GM10266 (cell line): ENCODE results near the gene C1orf50.
"Not testable (repeated sequence)": the region's sequence is repeated elsewhere in the genome, so short reads cannot be mapped to it uniquely, and the experiment has no call there.

Experiments
- DNase-seq: peaks from one replicate; pipeline ENCODE4 v3.0.0; 2012; ENCODE audit errors: extremely low spot score
- CTCF ChIP-seq: IDR thresholded peaks from 2 replicates; pipeline ENCODE4 v1.5.1; 2012; ENCODE audit warnings: mild to moderate bottlenecking, low read depth; ENCODE audit not compliant: control insufficient read depth, insufficient read depth; ENCODE audit errors: missing control alignments

The C1orf50 gene

GRCh38 chr1:42806171-42806570 lies 39.1 kb downstream of the C1orf50 start:
- DNase-seq: no peak

GRCh38 chr1:42806593-42806992 lies 39.5 kb downstream of the C1orf50 start:
- no peak for TF ChIP-seq CTCF
- DNase-seq: no peak

More at GRCh38 chr1:42806171-42806570, 39.1 kb downstream of the C1orf50 start:
- no peak for TF ChIP-seq CTCF

- no peak for TF ChIP-seq CTCF
- DNase-seq: no peak
Measured at GRCh38 chr1:42807056-42807668, 40.1 kb downstream of the C1orf50 start.

- DNase-seq: not testable (repeated sequence)
Measured at GRCh38 chr1:42814815-42815214, 47.8 kb downstream of the C1orf50 start.

GRCh38 chr1:42815941-42816584 lies 49.0 kb downstream of the C1orf50 start:
- peak; percentile 25 for DNase-seq

GRCh38 chr1:42816585-42817439 lies 49.8 kb downstream of the C1orf50 start, which contains the start of the genes ERMAP and SVBP:
TSS of gene ERMAP (plus strand) at chr1:42817122. CDS start at chr1:42830449, 13,327 bp downstream.
TSS of gene SVBP (minus strand) at chr1:42817397. CDS start at chr1:42816544, 853 bp downstream.
- TF ChIP-seq CTCF: peak; percentile 25
- peak; percentile 98 for DNase-seq

More at GRCh38 chr1:42815941-42816584, 49.0 kb downstream of the C1orf50 start:
- TF ChIP-seq CTCF: no peak

GRCh38 chr1:42817440-42817767 lies 50.4 kb downstream of the C1orf50 start:
- TF ChIP-seq CTCF: no peak
- no peak for DNase-seq
